ENCODE measurements around the gene PDZK1IP1.

GRCh38 chr1:47235806-47236205, 46.0 kb upstream of the PDZK1IP1 start:
- TF ChIP-seq CTCF (conservative IDR thresholded peaks at IDR 0.05; ENCODE audit: low read depth, low read length): no peak
- TF ChIP-seq EZH2 (IDR thresholded peaks at IDR 0.05; ENCODE audit: borderline replicate concordance, low read depth, low read length, poor library complexity, severe bottlenecking): no peak
